GM12878 (cell line): ENCODE results near the gene MYRF. TPM values are rescaled to one million over a fixed set of nuclear protein-coding genes. Genes with fewer than 3 reads are reported as not detected.

Experiments
- ATAC-seq: fragments of 200-7000 bp; cut with Tn5 transposase; 3 replicates; pipeline ENCODE4 v1.9.1; 2020; ENCODE audit warnings: mild to moderate bottlenecking, moderate library complexity
- BruUV-seq: library from RNA; stranded (reverse); fragments of 400-500 nt; replicated peaks from 2 replicates; lab custom pipeline; 2021; lab: Mats Ljungman, UMichigan
- CTCF ChIA-PET: fragments of 300-600 bp; sonication (Branson Sonifier 250); formaldehyde crosslinking; extraction: SDS; loops from one replicate; lab custom pipeline; 2021; ENCODE audit warnings: inconsistent platforms; lab: Yijun Ruan, JAX
- POLR2A ChIA-PET: fragments of 350-600 bp; formaldehyde crosslinking; extraction: SDS; loops from one replicate; lab custom pipeline; 2021; ENCODE audit warnings: inconsistent platforms; lab: Charles Lee
- RAD21 ChIA-PET: fragments of 300-600 bp; sonication (Branson Sonifier 250); formaldehyde crosslinking; loops from one replicate; lab custom pipeline; 2023; ENCODE audit warnings: antibody characterized with exemption; ENCODE audit not compliant: unreplicated experiment; lab: Charles Lee
- SMC1A ChIA-PET: fragments of 300-600 bp; sonication (Branson Sonifier 250); formaldehyde crosslinking; loops from one replicate; lab custom pipeline; 2023; ENCODE audit not compliant: unreplicated experiment, uncharacterized antibody; lab: Charles Lee
- DNase-seq: peaks from one replicate; pipeline ENCODE4 v3.0.0-alpha.2; 2011; ENCODE audit warnings: low read depth, low spot score
- FAIRE-seq: peaks from 3 replicates; lab custom pipeline; 2011; peaks lifted over from hg19 to GRCh38; lab: Jason Lieb, UNC
- H2AFZ ChIP-seq: 2 replicates; pipeline ENCODE4 v1.6.0; 2011; ENCODE audit warnings: low read depth, low read length, control low read depth; ENCODE audit not compliant: control insufficient read depth
- H3K27ac ChIP-seq: 2 replicates; pipeline ENCODE4 v1.5.1; 2011; ENCODE audit warnings: control low read depth; ENCODE audit not compliant: control insufficient read depth, insufficient read depth
- H3K27me3 ChIP-seq, 2 experiments: replicated peaks in 1 of 2; 2 replicates each; pipeline versions ENCODE4 v1.6.0 to v1.6.1; 2011; ENCODE audit warnings: low read length in 1 of 2; ENCODE audit not compliant: control insufficient read depth in 2 of 2, insufficient read depth in 2 of 2
- H3K36me3 ChIP-seq, 2 experiments: 2 replicates each; pipeline ENCODE4 v1.5.1; 2011; ENCODE audit warnings: low read length in 1 of 2; ENCODE audit not compliant: control insufficient read depth in 2 of 2, insufficient read depth in 2 of 2
- H3K4me1 ChIP-seq: 2 replicates; pipeline ENCODE4 v1.6.1; 2011; ENCODE audit warnings: mild to moderate bottlenecking, low read length, moderate library complexity, mixed read lengths; ENCODE audit not compliant: control insufficient read depth, insufficient read depth
- H3K4me2 ChIP-seq: 2 replicates; pipeline ENCODE4 v1.6.0; 2011; ENCODE audit warnings: control low read depth; ENCODE audit not compliant: control insufficient read depth, insufficient read depth
- H3K4me3 ChIP-seq: fragments of 200-600 bp; sonication (generic); 2 replicates; pipeline ENCODE4 v1.5.1; 2016
- H3K79me2 ChIP-seq: 2 replicates; pipeline ENCODE4 v1.6.0; 2011; ENCODE audit warnings: low read length; ENCODE audit not compliant: control insufficient read depth, insufficient read depth
- H3K9ac ChIP-seq: 2 replicates; pipeline ENCODE4 v1.8.0; 2011; ENCODE audit warnings: low read length, control low read depth, mixed read lengths; ENCODE audit not compliant: control insufficient read depth, insufficient read depth
- H3K9me3 ChIP-seq: replicated peaks from 3 replicates; pipeline ENCODE4 v1.5.1; 2011; ENCODE audit warnings: mild to moderate bottlenecking, low read length; ENCODE audit not compliant: control insufficient read depth, insufficient read depth
- H4K20me1 ChIP-seq: 2 replicates; pipeline ENCODE4 v1.6.0; 2011; ENCODE audit not compliant: control insufficient read depth, insufficient read depth
- MEF2B ChIP-seq: fragments of 450-650 bp; IDR thresholded peaks from 2 replicates; pipeline ENCODE4 v1.6.1; 2018; ENCODE audit warnings: mild to moderate bottlenecking, moderate library complexity; ENCODE audit not compliant: partially characterized antibody, poor library complexity, severe bottlenecking
- POLR2A ChIP-seq: IDR thresholded peaks from 2 replicates; pipeline ENCODE4 v1.6.1; 2011; ENCODE audit warnings: low read depth, mild to moderate bottlenecking, low read length
- POU2F2 ChIP-seq: IDR thresholded peaks from 3 replicates; pipeline ENCODE4 v1.6.1; 2011; ENCODE audit warnings: low read depth, mild to moderate bottlenecking, low read length, borderline replicate concordance
- RAD51 ChIP-seq: fragments of 450-650 bp; IDR thresholded peaks from 2 replicates; pipeline ENCODE4 v1.6.1; 2016; ENCODE audit warnings: moderate library complexity, mild to moderate bottlenecking, inconsistent platforms
- RELA ChIP-seq: fragments of 450-650 bp; IDR thresholded peaks from 2 replicates; pipeline ENCODE4 v1.8.0; 2014; ENCODE audit warnings: borderline replicate concordance; ENCODE audit not compliant: partially characterized antibody
- WGBS: methylation state at CpG from one replicate; pipeline ENCODE4 v1.1.6; 2016; ENCODE audit warnings: low lambda C conversion rate; ENCODE audit not compliant: insufficient replicate concordance, insufficient coverage; ENCODE audit errors: missing lambda C conversion rate; 5-methylcytosine and 5-hydroxymethylcytosine counted together
- in situ Hi-C: fragments of 300-500 bp; cut with MboI; formaldehyde crosslinking; loops from 9 replicates; pipeline ENCODE4 v1.14.3; 2018; ENCODE audit warnings: mixed read lengths
- intact Hi-C: fragments of 100-400 bp; cut with micrococcal nuclease; formaldehyde crosslinking; loops from one replicate; pipeline ENCODE4 v1.14.2; 2022; ENCODE audit not compliant: unreplicated experiment
- polyA plus RNA-seq, 11 experiments: library from polyadenylated mRNA; depleted of rRNA in 4 of 11; unstranded in 6 of 11; stranded (reverse) in 5 of 11; fragments of >200 nt; fragmentation: Nextera tagmentation in 4 of 11; fragmentation: Illumina TruSeq in 1 of 11; extraction: Ambion mirVana in 4 of 11; extraction: Trizol in 1 of 11; gene quantifications; 1 replicate in 1 of 11; 2 replicates in 10 of 11; pipeline versions ENCODE4 v1.2.1 to v1.2.3, GENCODE V29; 2011 to 2016; ENCODE audit warnings: inconsistent platforms in 2 of 11, missing spikeins in 2 of 11, low read depth in 1 of 11
- total RNA-seq, 4 experiments: library from RNA; depleted of rRNA in 3 of 4; stranded (reverse); fragments of >200 nt in 3 of 4; fragmentation: Illumina TruSeq in 1 of 4; extraction: Trizol in 1 of 4; gene quantifications; 2 replicates each; pipeline versions ENCODE4 v1.2.1 to v1.2.3, GENCODE V29; 2013 to 2021
- TF ChIP-seq, protein P1 (sequence below): fragments of 450-650 bp; conservative IDR thresholded peaks from 2 replicates; pipeline ENCODE4 v1.6.1; 2017; ENCODE audit warnings: mild to moderate bottlenecking, moderate library complexity
- TF ChIP-seq, protein P2 (sequence below): fragments of 450-650 bp; IDR thresholded peaks from 2 replicates; pipeline ENCODE4 v1.6.1; 2018; ENCODE audit warnings: mild to moderate bottlenecking, low read depth, moderate library complexity; ENCODE audit not compliant: partially characterized antibody
- TF ChIP-seq, protein P3 (sequence below): fragments of 450-650 bp; IDR thresholded peaks from 2 replicates; pipeline ENCODE4 v1.6.1; 2017; ENCODE audit warnings: mild to moderate bottlenecking, low read depth, inconsistent platforms; ENCODE audit not compliant: poor library complexity, severe bottlenecking

The MYRF gene
- total and polyA plus RNA-seq, 10 of the 15 experiments (the other 5 are each of a cell fraction or from before 2014, with no cell fraction given): 0.27 to 15.6 (median 0.89) TPM

DNA sequence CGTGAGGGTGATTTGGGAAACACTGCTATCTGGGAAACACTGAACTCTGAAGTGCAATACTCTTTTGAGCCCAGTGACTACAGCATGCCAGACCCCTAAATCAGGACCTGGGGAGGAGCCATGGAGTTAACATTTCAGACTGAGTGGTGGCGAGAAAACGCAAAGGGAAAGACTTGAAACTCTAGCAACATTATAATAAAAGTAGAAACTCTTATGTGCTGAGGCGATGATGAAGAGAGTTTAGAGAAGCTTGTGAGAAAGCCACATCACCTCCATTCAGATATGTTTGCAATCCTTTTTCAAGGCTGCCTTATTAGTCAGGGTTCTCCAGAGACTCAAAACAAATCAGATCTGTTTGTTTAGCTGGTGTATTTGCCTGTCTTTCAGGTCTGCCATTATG is 42.1 kb downstream of the MYRF start (continued):
- TF ChIP-seq, protein P1, sequence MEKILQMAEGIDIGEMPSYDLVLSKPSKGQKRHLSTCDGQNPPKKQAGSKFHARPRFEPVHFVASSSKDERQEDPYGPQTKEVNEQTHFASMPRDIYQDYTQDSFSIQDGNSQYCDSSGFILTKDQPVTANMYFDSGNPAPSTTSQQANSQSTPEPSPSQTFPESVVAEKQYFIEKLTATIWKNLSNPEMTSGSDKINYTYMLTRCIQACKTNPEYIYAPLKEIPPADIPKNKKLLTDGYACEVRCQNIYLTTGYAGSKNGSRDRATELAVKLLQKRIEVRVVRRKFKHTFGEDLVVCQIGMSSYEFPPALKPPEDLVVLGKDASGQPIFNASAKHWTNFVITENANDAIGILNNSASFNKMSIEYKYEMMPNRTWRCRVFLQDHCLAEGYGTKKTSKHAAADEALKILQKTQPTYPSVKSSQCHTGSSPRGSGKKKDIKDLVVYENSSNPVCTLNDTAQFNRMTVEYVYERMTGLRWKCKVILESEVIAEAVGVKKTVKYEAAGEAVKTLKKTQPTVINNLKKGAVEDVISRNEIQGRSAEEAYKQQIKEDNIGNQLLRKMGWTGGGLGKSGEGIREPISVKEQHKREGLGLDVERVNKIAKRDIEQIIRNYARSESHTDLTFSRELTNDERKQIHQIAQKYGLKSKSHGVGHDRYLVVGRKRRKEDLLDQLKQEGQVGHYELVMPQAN: no peak

DNA sequence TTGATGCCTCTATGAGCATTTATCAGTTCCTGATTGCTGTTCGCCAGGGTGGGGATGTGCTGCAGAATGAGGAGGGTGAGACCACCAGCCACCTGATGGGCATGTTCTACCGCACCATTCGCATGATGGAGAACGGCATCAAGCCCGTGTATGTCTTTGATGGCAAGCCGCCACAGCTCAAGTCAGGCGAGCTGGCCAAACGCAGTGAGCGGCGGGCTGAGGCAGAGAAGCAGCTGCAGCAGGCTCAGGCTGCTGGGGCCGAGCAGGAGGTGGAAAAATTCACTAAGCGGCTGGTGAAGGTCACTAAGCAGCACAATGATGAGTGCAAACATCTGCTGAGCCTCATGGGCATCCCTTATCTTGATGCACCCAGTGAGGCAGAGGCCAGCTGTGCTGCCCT is 43.0 kb downstream of the MYRF start:
- no peak for FAIRE-seq
- Histone ChIP-seq H3K36me3 (peaks cover 8 to 9% of the 10 kb centered on the region in 2 experiments; a peak in 3 of 4 replicates), H3K27ac (no peak overlapping the region), H3K9ac (no peak overlapping the region), H3K27me3 (no peaks in the 10 kb centered on the region), H3K4me2 (no peak overlapping the region), H3K4me3 (no peak overlapping the region), H2AFZ (no peak overlapping the region), H3K9me3 (no peaks in the 10 kb centered on the region), H3K79me2 (peaks cover 80% of the 10 kb centered on the region), H4K20me1 (no peaks in the 10 kb centered on the region), H3K4me1 (no peaks in the 10 kb centered on the region; the same call in 1 of the 2 replicates)
- ChIA-PET POLR2A (no interaction called here), SMC1A (interaction anchor here (1.2 to 6.0 kb wide), 7 partner anchors 33 to 313 kb away, joined by 4 to 86 read pairs (median 22); partner anchors contain the start of genes BEST1 and FADS2), CTCF (interaction anchor here (4.5 to 12.7 kb wide), 9 partner anchors 11 to 312 kb away, joined by 39 to 188 read pairs (median 118); partner anchors contain the start of genes BEST1, FADS1 and FADS2), RAD21 (interaction anchor here (1.5 to 6.2 kb wide), 3 partner anchors 152 to 317 kb away, joined by 5 to 96 read pairs (median 14); partner anchors contain the start of gene BEST1)
- TF ChIP-seq POU2F2: no peak
- no peak for TF ChIP-seq MEF2B
- TF ChIP-seq, protein P2, sequence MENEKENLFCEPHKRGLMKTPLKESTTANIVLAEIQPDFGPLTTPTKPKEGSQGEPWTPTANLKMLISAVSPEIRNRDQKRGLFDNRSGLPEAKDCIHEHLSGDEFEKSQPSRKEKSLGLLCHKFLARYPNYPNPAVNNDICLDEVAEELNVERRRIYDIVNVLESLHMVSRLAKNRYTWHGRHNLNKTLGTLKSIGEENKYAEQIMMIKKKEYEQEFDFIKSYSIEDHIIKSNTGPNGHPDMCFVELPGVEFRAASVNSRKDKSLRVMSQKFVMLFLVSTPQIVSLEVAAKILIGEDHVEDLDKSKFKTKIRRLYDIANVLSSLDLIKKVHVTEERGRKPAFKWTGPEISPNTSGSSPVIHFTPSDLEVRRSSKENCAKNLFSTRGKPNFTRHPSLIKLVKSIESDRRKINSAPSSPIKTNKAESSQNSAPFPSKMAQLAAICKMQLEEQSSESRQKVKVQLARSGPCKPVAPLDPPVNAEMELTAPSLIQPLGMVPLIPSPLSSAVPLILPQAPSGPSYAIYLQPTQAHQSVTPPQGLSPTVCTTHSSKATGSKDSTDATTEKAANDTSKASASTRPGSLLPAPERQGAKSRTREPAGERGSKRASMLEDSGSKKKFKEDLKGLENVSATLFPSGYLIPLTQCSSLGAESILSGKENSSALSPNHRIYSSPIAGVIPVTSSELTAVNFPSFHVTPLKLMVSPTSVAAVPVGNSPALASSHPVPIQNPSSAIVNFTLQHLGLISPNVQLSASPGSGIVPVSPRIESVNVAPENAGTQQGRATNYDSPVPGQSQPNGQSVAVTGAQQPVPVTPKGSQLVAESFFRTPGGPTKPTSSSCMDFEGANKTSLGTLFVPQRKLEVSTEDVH: no peak
- TF ChIP-seq POLR2A: 0 out of 2 replicates have a peak, but pooled peaks have one; percentile 27
- TF ChIP-seq, protein P3, sequence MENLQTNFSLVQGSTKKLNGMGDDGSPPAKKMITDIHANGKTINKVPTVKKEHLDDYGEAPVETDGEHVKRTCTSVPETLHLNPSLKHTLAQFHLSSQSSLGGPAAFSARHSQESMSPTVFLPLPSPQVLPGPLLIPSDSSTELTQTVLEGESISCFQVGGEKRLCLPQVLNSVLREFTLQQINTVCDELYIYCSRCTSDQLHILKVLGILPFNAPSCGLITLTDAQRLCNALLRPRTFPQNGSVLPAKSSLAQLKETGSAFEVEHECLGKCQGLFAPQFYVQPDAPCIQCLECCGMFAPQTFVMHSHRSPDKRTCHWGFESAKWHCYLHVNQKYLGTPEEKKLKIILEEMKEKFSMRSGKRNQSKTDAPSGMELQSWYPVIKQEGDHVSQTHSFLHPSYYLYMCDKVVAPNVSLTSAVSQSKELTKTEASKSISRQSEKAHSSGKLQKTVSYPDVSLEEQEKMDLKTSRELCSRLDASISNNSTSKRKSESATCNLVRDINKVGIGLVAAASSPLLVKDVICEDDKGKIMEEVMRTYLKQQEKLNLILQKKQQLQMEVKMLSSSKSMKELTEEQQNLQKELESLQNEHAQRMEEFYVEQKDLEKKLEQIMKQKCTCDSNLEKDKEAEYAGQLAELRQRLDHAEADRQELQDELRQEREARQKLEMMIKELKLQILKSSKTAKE: no peak
- TF ChIP-seq RELA: no peak
- no peak for TF ChIP-seq RAD51
- in situ Hi-C loops: loop anchor here (5.0 kb wide), 2 partner anchors 102 to 312 kb away; no protein-coding TSS in a partner anchor
- whole genome bisulfite sequencing: 91% methylated on average over 12 of the region's 12 CpGs
- no TSS peak for BruUV-seq
- no peak for ATAC-seq
- intact Hi-C loops: loop anchor here (5.0 kb wide), 4 partner anchors 77 to 312 kb away; partner anchors contain the start of gene FTH1
- no peak for DNase-seq
